T-helper 9 cell (primary cell): ENCODE data around the gene PRKAG3.
"Not testable (repeated sequence)": the region's sequence is repeated elsewhere in the genome, so short reads cannot be mapped to it uniquely, and the experiment has no call there.

Source experiments
- DNase-seq: peaks from one replicate; pipeline ENCODE4 v3.0.0-alpha.2; 2020

Gene PRKAG3

DNA sequence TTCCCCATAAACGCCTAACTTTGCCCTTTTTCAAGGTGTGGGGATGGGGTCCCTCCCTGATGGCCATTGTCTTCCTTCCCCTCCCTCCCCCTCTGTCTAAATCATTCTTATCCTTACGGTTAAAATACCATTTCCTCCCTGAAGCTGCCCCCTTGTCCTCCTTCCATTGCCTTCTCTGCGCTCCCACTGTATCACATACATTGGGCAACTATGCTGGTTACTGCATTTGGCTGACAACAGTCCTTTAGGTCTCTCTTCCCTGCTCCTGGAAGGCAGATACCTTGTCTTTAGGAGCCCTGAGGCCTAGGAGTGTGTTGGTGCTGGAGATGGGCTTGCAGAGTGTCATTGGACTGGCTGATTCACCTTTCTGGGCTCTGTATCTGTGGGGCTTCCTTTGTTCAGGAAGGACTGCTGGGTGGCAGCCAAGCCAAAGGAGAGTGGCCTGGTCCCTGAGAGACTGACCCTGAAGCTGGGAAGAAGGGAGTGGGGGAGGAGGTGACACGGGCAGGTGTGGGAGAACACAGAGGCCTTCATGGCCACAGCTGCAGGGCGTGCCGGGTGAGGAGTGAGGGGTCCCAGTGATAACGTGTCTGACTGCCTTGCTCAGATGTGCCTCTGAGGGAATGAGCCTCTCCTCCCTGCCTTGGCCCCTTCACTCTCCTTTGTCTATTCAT lies 30.2 kb upstream of the PRKAG3 start:
- no peak for DNase-seq

DNA sequence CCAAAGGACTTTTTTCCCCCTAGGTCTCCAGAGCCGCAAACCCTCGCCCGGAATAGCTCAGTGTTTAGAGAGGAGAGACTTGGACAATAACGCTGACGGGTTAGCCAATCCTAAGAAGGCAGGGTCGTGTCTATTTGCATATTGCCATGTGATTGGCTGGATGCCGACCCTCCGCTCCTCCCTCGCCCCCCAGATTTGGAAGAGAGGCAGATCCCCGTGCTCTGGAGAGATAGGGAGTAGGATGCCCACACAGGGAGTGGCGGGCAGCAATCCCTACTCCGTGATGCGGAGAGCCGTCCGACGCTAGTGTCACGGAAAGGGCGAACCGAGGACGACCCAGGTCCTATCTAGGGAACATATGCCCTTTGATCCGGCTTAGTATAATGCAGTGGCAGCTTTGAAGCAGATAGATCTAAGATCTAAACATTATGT lies 29.4 kb upstream of the PRKAG3 start:
- no peak for DNase-seq

DNA sequence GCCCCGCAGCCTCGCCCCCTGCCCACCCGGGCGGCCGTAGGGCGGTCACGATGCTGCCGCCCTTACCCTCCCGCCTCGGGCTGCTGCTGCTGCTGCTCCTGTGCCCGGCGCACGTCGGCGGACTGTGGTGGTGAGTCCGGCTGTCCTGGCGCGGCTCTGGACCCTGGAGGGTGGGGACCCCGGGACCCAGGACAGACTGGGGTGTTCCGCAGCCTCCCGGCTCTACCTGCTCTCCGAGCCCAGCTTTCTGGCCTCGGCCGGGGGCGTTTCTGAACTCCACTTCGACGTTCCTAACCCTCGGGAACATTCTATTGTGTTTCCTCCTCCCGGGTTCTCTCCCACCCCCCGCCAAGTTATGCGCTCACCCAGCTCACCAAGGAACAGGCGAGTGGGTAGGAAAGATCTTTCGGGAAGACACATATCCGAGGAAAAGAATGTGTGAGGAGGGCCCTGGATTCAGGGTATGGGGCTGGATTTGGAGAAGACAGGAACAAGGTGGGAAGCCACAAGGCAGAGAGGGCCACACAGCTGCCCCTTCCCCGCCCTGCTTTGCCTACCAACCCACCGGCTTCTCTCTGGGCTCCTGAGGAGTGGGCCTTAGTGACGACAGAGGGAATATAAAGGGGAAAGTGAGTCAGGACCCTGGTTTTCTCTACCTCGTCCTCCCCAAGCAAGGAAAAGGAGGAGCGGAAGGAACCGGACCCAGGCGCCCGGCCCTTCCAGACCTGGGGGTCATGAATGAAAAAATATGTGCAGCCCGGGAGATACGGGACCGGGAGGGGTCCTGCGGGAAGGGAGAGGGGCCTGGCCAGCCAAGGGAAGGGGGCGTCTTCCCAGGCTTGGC lies 28.6 kb upstream of the PRKAG3 start:
- no peak for DNase-seq

DNA sequence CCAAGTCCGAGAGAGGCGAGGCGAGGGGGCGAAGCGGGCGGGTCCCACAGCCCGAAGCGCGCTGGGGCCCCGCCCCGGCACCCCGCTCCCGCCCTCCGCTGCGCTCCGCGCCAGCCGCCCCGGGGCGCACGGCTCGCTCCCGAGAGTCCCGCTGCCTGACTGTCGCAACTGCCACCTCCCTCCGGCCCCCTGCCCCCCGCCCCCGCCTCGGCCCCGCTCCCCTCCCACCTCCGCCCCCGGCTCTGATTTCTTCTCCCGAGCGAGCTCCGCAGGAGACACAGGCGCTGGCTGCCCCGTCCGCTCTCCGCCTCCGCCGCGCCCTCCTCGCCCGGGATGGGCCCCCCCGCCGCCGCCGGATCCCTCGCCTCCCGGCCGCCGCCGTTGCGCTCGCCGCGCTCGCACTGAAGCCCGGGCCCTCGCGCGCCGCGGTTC lies 28.0 kb upstream of the PRKAG3 start, which contains the start of gene WNT6:
TSS of gene WNT6 (plus strand) at position 250 of the 432 bp plus-strand sequence. CDS start 233 bp downstream, outside the sequence.
- DNase-seq, result no peak

- DNase-seq, result no peak
Measured at GRCh38 chr2:218858671-218859555, 27.3 kb upstream of the PRKAG3 start.

DNA sequence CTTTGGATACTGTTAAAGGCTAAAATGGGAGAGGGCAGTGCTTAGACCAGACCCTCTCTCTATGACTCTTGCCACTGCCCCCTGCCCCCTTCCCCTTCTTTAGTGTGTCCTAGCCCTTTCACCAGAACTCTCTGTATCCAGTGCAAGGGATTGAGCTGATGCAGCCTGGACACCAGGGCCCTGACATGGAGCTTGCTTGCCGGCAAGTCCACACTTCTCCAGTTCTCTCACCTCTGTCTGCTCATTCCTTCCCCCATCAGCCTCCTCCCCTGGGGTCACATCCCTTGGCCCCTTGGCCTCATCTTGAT lies 26.5 kb upstream of the PRKAG3 start:
- DNase-seq, result no peak

GRCh38 chr2:218857371-218858137 lies 26.0 kb upstream of the PRKAG3 start:
- DNase-seq, result no peak

GRCh38 chr2:218856896-218857243 lies 25.3 kb upstream of the PRKAG3 start:
- DNase-seq, result no peak

GRCh38 chr2:218856167-218856895 lies 24.7 kb upstream of the PRKAG3 start:
- DNase-seq, result no peak

GRCh38 chr2:218855305-218856166 lies 23.9 kb upstream of the PRKAG3 start:
- no peak for DNase-seq

GRCh38 chr2:218854860-218855259 lies 23.3 kb upstream of the PRKAG3 start:
- DNase-seq, result no peak

DNA sequence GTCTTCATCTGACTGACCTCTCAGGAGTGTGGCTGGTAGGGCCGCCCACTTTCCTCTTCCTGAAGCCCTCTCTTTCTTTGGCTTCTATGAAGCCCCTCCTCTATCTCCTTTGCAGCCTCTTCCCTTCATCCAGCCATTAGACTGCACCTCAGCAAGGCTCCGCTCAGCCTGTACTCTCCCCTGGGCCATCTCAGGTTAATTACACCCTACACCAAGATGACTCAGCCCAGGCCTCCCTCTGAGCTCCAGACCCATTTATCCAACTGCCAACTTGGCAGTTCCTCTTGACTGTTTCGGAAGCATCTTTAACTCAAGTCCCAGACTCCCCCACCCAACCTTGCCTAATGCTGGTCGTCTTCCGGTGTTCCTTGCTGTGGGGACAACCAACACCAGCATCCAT lies 22.2 kb upstream of the PRKAG3 start:
- no peak for DNase-seq

DNA sequence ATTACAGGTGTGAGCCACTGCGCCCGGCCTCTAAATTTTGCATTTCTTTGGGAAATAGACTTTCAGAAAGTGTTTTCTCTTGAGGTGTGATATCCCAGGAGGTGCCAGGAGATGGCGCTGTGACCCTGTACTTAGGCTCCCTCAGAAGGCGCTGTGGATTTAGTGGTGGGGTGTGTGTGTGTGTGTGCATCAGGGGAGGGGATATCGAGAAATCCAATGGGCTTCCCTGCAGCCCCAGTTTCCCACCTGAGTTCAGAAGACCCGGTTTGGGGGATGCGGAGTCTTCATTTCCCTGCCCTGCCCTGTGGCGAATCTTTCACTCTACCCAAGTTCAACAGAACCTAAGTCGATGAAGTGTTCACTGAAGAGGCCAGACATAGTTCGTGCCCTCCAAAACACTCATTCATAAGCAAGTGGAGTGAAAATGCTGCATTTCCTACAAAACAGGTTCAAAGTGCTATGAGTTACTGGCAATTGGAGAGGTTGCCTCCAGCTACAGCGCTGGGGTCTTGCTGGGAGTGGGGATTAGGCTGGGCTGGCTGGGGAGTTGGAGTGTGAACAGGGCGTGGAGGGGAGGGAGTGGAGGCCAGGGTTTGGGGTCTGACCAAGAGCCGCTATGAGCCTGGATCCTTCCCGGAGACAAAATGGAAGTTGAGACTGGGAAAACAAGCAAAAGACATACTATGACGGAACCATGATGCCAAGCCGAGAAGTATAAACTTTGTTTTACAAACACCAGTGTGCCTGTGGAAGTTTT lies 21.5 kb upstream of the PRKAG3 start:
- peak; percentile 64 for DNase-seq

DNA sequence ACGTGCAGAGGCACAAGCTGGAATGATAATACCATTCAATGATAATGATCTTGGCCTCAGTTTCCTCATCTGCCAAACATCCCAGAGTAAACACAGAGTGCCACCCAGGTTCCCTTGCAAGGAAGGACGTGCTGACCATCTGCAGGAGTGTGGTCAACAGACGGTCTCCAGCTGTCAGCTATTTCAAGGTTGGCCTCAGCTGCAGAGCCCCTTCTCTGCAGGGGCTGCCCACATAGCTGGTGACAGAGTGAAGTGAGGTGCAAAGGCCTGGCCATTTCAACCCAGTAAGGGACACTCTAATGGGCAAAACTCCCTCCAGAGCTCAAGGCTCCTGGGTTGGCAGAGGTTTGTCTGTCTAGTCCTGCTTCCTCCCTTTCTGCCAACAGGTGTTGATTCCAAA lies 19.7 kb upstream of the PRKAG3 start:
- DNase-seq, result no peak

GRCh38 chr2:218850796-218851195 lies 19.2 kb upstream of the PRKAG3 start:
- DNase-seq, result no peak

DNA sequence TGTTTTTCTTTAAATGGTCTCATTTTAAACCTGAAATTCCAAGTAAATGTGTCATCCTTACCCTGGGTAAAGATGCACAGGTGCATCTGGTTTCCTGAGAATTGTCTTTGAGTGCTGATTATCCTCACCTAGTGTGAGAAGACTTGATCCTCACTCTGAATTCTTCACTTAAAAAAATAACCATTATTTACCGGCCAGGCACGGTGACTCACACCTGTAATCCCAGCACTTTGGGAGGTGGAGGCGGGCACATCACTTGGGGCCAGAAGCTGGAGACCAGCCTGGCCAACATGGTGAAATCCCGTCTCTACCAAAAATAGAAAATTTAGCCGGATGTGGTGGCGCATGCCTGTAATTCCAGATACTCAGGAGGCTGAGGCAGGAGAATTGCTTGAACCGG lies 18.1 kb upstream of the PRKAG3 start:
- no peak for DNase-seq

- not testable (repeated sequence) for DNase-seq
Measured at GRCh38 chr2:218846963-218847362, 15.4 kb upstream of the PRKAG3 start.

GRCh38 chr2:218844334-218844733 lies 12.7 kb upstream of the PRKAG3 start:
- DNase-seq, result not testable (repeated sequence)

DNA sequence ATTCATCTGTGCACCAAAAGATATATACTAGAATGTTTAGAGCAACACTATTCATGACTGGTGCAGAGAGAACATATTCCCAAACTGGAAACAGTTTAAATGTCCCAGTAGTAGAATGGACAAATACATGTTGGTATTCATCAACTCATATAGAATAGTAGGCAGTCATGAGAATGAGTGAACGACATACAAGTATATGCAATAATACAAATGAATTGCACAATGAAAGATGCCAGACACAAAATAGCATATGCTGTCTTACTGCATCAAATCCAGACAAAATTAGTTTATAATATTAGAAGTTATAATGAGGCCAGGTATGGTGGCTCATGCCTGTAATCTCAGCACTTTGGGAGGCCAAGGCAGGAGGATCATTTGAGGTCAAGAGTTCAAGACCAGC lies 8.3 kb upstream of the PRKAG3 start:
- no peak for DNase-seq

- no peak for DNase-seq
Measured at GRCh38 chr2:218839430-218839829, 7.8 kb upstream of the PRKAG3 start.
